Globus pallidus (tissue), 1 donor: ENCODE data around the gene LSP1.

Experiments used
- DNase-seq: peaks from one replicate; pipeline ENCODE4 v3.0.0-alpha.2; 2015; ENCODE audit warnings: low spot score

LSP1 gene

GRCh38 chr11:1837171-1838076, 15.5 kb upstream of the LSP1 start:
- peak; percentile 27 for DNase-seq

DNA sequence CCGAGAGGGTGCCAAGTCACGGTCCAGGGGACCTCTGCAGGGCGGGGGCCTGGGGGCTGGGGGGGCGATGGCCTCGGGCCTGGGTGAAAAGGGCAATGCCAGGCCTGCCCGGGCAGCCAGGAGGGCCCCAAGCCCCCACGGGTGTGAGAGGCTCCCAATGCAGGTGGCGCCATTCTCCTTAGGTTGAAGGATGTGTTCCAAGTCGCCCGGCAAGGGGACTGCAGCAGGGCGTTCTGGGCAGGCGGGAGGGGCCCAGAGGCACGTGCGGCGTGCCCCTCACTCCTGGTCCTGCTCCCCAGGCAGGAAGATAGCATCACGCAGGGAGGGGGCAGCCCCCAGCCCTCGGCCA, 14.8 kb upstream of the LSP1 start:
- no peak for DNase-seq

GRCh38 chr11:1838426-1839144, 14.3 kb upstream of the LSP1 start, which contains the start of gene TNNI2:
Gene TNNI2, plus strand, starts transcription at chr11:1838981. Its CDS starts 716 bp downstream, at chr11:1839697.
- DNase-seq: no peak

DNA sequence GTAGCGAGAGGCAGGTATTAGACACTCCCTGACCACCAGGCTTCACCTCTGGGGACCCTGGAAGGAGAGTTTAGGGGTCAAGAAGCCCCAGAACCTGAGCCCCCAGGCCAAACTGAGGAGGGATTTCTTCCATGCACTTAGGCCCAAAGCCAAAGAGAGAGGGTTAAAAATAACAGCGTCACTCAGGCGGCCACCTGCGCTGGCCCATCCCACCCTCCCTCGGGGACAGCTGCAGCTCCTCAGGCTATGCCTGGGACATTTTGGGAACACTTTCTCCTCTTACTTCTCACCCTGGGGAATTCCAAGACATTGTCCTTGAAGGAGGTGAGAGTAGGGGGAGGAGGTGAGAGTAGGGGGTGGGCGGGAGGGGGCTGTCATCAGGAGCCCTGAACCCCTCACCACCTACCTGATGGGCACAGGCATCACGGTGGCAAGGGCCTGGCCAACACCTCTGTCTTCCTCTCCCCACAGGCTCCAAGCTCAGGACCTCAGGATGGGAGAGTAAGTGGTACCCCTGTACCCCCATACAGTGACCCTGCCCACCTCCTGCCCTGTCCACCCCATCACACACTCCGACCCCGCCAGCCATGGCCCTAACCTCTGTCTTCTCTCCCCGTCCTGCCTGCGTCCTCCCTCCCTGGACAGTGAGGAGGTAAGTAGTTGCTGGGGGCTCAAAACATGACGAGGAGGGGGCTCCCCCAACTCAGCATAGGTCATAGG, 13.5 kb upstream of the LSP1 start:
- no peak for DNase-seq

- peak; percentile 50 for DNase-seq
These were observed 12.7 kb upstream of the LSP1 start for GRCh38 chr11:1839924-1840779.

DNA sequence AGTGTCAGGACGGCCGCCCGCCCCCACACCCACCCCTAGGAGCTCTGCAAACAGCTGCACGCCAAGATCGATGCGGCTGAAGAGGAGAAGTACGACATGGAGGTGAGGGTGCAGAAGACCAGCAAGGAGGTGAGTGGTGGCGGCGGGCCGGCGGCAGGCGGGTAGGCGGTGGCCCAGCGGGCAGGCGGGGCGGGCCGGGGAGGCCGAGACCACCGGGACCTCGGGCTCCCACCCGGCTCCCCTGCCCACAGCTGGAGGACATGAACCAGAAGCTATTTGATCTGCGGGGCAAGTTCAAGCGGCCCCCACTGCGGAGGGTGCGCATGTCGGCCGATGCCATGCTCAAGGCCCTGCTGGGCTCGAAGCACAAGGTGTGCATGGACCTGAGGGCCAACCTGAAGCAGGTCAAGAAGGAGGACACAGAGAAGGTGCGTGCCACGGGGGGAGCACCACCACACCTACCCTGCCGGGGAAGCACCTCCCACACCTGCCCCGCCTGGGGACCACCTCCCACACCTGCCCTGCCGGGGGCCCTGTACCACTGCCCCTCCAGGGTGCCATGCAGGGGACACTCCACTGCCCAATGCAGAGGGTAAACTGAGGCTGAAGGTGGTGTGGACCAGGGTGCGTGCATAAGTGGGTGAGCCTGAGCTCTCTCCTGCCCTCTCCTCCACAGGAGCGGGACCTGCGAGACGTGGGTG, 12.0 kb upstream of the LSP1 start:
- no peak for DNase-seq

GRCh38 chr11:1841511-1842148, 11.3 kb upstream of the LSP1 start:
- DNase-seq: no peak

DNA sequence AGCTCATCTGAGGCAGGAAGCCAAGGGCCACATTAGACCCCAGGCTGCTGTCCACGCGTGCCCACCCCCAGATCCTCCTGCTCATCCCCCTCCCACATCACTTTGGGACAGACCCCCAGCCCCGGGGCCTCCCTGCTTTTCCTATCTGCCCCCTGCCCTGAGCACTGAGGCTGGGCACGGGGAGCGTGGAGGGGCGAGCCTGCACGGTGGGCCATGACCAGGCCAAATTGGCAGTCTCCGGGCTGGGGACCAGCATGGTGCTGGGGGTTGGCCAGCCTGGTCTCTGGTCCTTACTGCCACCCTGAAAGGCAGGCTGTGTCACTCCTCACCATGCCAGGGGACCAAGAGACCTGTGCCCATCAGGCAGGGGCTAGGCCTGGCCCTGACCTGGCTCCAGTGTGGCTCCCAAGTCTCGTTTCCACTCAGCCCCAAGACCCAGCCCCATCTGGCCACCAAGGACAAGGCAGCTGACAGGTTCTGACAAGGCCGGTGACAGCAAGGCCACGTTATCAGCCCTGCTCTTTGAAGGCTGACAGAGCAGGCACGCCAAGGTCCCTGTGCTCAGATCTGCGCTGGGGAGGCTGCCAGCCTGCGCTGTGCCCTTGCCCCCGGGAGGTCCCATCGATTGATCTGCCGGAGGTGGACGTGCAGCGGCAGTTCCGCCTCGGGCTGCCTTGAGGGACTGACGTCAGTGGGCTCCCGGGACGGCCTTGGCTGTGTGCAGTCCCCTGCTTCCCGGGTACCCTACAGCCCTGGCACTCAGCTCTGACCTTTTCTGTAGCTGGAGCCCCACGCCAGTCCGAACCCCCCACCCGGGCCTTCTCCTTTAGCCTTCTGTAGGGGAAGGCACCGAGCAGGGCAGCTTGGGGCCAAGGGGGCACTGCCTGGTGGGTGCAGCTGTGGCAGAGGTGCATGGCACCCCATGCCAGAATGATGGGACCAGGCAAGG, 10.5 kb upstream of the LSP1 start:
- no peak for DNase-seq

DNA sequence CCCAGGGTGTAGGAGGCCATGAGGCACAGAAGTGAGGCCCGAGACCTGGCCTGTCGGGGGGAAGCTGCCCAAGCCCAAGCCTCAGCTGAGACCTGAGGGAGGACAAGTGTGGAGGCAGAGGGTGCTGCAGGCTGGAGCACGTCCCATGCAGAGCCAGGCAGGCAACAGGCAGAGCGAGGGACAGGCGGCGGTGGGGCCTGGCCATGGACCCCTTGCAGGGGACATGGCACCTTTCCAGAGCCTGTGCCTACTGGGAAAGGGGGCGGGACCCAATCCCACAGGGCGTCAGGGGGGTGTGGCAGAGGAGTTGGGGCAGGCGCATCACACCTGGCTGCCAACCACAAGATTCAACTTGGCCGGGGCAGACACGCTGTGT, 9.8 kb upstream of the LSP1 start:
- no peak for DNase-seq

- no peak for DNase-seq
These were observed 9.1 kb upstream of the LSP1 start for GRCh38 chr11:1843796-1844195.

DNA sequence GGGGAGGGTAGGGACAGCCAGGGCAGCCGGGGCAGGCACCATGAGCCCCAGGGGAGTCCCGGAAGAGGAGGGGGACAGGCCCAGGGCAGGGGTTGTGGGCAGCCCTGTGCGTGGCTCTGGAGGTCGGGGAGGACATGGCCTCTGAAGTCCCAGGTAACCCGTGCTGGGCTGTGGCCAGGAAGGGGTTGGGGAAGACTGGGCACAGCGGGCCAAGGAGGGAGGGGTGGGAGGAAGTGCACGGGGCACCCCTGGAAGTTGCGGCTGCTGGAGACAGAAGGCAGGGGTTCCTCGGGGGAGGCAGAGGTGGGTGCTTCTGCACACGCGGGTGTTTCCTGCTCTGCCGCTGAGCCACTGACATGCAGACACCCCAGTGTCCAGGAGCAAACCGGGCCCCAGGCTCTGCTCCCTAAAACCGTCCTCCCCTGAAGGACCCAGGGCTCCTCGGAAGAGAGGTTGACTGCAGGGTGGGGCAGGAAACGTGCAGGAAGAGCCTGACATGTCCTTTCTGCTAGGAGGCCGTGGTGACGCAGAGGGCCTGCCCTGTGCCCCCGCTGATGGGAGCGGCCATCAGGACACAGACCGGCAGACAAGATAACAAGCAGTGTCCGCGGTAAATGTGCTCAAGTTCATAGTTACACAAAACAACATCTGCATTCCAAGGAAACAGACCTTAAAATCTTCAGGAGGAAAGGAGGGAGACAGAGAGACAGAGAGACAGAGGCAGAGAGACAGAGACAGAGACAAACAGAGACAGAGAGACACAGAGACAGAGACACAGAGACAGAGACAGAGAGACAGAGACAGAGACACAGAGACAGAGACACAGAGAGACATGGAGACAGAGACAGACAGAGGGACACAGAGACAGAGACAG, 8.4 kb upstream of the LSP1 start:
- no peak for DNase-seq

- DNase-seq: no peak
These were observed 7.8 kb upstream of the LSP1 start for GRCh38 chr11:1845095-1845429.

- no peak for DNase-seq
These were observed 7.1 kb upstream of the LSP1 start for GRCh38 chr11:1845561-1846452.

- no peak for DNase-seq
These were observed 6.4 kb upstream of the LSP1 start for GRCh38 chr11:1846453-1846932.

DNA sequence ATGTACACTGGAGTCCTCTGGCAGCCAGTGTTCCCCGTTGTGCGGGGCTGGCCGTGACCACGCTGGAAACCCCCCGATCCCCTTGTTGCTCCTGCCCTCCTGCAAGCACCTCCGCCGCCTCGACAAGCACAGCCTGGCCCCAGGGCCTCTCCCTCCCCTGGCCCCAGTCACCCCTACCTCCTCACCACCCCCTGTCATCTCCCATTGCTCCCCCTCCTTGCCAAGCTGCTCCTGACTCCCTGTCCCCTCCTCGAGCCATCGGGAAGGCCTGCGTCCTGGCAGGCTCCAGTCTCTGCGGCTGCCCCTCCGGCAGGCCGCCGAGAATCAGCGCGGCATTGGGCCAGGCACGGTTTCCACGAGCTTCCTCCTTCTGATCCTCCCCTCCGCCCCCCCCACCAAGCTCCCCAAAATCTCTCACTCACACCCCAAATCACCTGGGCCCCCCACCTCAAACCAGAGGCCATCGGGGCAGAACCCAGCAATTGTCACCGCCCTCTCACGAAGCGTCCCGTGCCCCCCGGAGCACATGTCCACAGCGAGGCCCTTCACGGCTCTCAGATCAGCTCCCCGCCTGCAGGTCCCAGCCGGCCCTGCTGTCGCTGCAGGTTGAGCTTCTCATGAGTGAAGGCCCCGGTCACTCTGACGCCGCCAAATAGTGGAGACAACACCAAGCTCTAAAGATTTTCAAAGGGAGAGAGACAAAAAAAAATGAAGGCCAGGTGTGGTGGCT, 5.7 kb upstream of the LSP1 start:
- DNase-seq: no peak

DNA sequence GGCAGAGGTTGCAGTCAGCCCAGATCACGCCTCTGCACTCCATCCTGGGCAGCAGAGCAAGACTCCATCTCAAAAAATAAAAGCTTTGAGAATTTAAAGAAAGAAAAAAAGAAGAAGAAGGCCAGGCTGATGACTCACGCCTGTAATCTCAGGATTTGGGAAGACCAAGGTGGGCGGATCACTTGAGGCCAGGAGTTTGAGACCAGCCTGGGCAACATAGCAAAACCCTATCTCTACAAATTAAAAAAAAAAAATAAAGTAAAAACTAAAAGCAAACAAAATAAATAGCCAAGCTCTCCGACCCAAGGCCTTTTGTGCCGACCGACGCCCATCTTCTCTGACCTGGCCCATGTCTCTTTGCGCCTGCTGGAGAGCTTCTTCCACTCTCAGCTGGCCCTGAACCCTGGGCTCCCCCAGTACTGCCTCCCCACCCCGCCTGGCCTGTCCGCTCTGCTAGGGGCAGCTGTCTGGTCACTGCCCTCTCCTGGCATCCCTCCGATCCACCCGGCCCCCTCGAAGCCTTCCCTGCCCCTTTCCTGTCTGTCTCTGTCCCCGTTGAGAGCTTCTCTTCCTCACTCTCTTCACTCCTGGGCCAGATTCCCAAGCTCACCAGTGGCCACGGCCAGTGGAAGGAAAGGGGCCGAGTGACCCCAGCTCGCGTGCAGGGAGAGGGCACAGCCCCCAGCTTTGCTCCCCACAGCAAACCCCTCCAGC, 4.8 kb upstream of the LSP1 start:
- DNase-seq: no peak
